Activated T-cell treated with anti-CD3 and anti-CD28 coated beads for 48 hours (primary cell): ENCODE data around the gene FOXJ1.

Experiments used
- DNase-seq: peaks from one replicate; pipeline ENCODE4 v3.0.0-alpha.2; 2020; ENCODE audit warnings: low read depth

FOXJ1 gene

GRCh38 chr17:76091526-76092286 is 49.3 kb downstream of the FOXJ1 start:
- no peak for DNase-seq

GRCh38 chr17:76090517-76091129 is 50.4 kb downstream of the FOXJ1 start:
- no peak for DNase-seq

GRCh38 chr17:76089680-76090516 is 51.1 kb downstream of the FOXJ1 start:
- no peak for DNase-seq

- DNase-seq, result no peak
These were observed 52.0 kb downstream of the FOXJ1 start for GRCh38 chr17:76088868-76089576.

- no peak for DNase-seq
These were observed 52.8 kb downstream of the FOXJ1 start for GRCh38 chr17:76088041-76088867.

- DNase-seq, result no peak
These were observed 53.5 kb downstream of the FOXJ1 start for GRCh38 chr17:76087531-76087930.

- DNase-seq, result no peak
These were observed 54.7 kb downstream of the FOXJ1 start for GRCh38 chr17:76086384-76086783.
